A172 (cell line): Measurements from ENCODE around the gene ST3GAL4. TPM values are rescaled to one million over a fixed set of nuclear protein-coding genes. Genes with fewer than 3 reads are reported as not detected.

ENCODE experiments used
- DNase-seq: peaks from one replicate; pipeline ENCODE4 v3.0.0-alpha.2; 2015; ENCODE audit warnings: low spot score
- total RNA-seq: library from RNA; depleted of rRNA; stranded (reverse); fragments of >200 nt; shearing (Covaris generic); gene quantifications from 2 replicates; pipeline ENCODE4 v1.2.3, GENCODE V29; 2014

The ST3GAL4 gene
- total RNA-seq, 1 experiment from 2014 or later: 16.7 TPM

DNA sequence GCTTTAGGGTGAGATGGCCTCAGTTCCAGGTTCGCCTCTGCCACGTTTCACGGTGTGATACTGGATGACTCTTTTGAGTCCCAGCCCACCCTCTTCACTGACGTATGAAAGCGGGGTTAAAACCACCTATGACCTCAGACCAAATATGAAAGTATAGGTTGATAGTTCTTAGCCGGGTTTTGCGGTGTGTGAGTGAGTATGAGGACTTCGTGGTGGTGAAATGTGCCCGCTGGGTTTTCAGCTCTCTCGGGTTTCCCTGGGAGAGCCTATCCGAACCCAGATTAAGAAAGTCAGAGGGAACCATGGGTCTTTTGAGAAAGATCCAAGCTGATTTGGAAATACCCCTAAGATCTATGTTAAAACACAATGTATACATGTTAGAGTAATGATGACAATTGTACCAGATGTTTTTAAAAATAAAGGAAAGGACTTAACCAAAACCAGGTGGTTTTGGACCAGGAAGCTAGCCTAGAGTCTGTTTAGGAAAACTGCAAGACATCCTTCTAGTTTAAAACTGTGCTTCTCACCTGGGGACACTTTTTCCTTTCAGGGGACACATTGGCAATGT, 25.8 kb upstream of the ST3GAL4 start:
- no peak for DNase-seq

DNA sequence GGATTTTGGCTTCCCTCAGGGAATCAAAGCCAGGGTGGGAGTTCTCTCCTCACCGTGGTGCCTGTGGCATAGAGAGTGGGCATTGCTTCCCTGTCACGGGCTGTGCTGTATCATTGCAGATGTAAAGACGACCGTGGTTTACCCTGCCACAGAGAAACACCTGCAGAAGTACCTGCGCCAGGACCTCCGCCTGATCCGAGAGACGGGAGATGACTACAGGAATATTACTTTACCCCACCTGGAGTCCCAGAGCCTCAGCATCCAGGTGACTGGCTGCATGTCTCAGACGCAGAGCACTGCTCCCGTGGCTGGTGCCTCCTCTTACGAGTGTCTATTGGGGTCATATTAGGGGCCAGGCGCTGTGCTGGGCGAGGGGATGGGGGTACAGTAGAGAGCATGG, 24.2 kb upstream of the ST3GAL4 start:
- DNase-seq: no peak

GRCh38 chr11:126332221-126332711, 23.2 kb upstream of the ST3GAL4 start:
- DNase-seq: peak; percentile 69

GRCh38 chr11:126333142-126333541, 22.3 kb upstream of the ST3GAL4 start:
- DNase-seq: no peak

GRCh38 chr11:126334659-126335462, 20.6 kb upstream of the ST3GAL4 start:
- peak; percentile 50 for DNase-seq

DNA sequence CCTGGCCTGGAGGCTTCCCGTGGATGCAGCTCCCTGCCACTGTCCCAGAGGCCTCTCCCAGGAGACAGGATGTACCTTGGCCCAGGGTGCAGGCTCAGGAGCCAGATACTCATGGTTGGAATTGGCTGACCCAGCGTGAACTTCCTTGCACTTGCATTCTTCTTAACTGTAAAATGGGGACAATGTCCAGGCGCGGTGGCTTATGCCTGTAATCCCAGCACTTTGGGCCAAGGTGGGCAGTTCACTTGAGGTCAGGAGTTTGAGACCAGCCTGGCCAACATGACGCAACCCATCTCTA, 20.1 kb upstream of the ST3GAL4 start:
- DNase-seq: no peak

GRCh38 chr11:126336138-126336541, 19.3 kb upstream of the ST3GAL4 start:
- DNase-seq: no peak

DNA sequence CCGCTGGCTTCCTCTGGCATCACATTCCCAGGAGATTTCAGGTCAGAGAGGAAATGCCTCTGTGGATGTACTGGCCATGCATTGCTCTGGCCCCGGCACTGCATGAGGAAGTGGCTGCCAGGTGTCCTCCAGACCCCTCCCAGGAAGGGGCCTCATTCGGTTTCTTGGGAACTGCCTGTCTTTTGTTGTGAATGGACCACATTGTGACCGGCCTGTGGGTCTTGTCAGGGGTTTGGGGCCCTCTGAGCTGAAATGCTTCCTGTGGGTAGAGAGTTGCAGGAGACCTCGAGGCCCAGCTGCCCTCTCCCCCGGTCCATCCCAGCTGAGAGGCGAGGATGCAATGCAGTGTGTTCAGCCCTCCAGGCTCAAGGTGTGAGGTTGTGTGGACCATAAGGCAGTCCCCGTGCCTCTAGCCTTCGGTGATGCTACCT, 18.8 kb upstream of the ST3GAL4 start:
- no peak for DNase-seq

GRCh38 chr11:126337126-126337473, 18.4 kb upstream of the ST3GAL4 start:
- DNase-seq: no peak

DNA sequence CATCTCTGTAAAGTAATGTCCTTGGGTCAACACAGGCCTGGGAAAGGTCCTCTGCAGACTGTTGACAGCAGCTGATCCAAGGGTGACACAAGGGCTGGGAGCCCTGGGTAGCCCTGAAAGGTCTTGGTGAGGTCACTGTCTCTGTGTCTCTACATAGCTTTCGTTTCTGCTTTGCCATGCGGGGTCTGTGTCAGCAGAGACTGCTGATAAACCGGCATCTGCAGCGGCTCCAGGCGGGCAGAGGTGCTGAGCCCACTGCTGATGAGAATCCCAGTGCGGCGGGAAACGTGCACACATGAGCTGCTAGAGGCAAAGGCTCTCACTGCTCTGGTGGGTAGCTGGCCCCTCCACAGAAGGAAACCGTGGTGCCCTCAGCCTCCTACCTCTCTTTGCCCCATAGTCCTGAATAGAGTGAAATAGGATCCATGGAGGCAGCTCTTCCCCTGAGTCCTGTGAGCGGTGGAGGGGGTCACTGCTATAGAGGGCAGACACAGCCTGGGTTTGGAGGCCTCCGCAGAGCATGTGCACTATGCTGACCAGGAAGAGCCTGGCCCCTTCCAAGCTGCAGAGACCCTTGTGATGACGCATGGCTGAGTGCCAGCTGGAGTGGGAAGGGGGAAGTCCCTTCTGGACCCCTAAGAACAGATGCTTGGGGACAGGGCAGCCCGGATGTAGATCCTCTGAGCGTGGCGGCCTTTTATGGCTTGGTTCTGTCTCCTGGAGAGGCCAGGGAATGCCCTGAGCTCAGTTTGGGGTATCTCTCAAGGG, 17.8 kb upstream of the ST3GAL4 start:
- no peak for DNase-seq

GRCh38 chr11:126338346-126339055, 17.0 kb upstream of the ST3GAL4 start:
- DNase-seq: no peak

- DNase-seq: no peak
Observed at GRCh38 chr11:126339073-126339862, 16.2 kb upstream of the ST3GAL4 start.

GRCh38 chr11:126339863-126340434, 15.5 kb upstream of the ST3GAL4 start:
- peak; percentile 58 for DNase-seq

GRCh38 chr11:126340960-126341606, 14.4 kb upstream of the ST3GAL4 start:
- no peak for DNase-seq

GRCh38 chr11:126341760-126342161, 13.7 kb upstream of the ST3GAL4 start:
- DNase-seq: peak; percentile 77

- DNase-seq: no peak
Observed at GRCh38 chr11:126343051-126343450, 12.4 kb upstream of the ST3GAL4 start.

- no peak for DNase-seq
Observed at GRCh38 chr11:126344141-126345080, 11.1 kb upstream of the ST3GAL4 start.

GRCh38 chr11:126345283-126345682, 10.2 kb upstream of the ST3GAL4 start:
- no peak for DNase-seq
